ENCODE measurements around the gene MMP21.
A peak's percentile ranks its signal among the peaks of the same experiment; 100 is the strongest.

The MMP21 gene

GRCh38 chr10:125775491-125776106 is at the start of gene MMP21:
Gene MMP21 (minus strand): TSS chr10:125775821. CDS start chr10:125775821, 0 bp downstream.
- TF ChIP-seq CTCF (IDR thresholded peaks at IDR 0.05; ENCODE audit: low read depth, low read length), result no peak
- no peak for DNase-seq (ENCODE audit: low read depth in 2 of 2)
- H3K4me3 ChIP-seq (replicated peaks in 1 of 2; ENCODE audit: low read depth in 2 of 2, low read length in 2 of 2), result no peak within 1 kb of the TSS

GRCh38 chr10:125824736-125825135 is 49.1 kb upstream of the MMP21 start:
- DNase-seq (ENCODE audit: low read depth in 2 of 2), result peak in 1 of 2 donors; percentile 39
- TF ChIP-seq CTCF (IDR thresholded peaks at IDR 0.05; ENCODE audit: low read depth, low read length), result no peak
- H3K4me3 ChIP-seq (replicated peaks in 1 of 2; ENCODE audit: low read depth in 2 of 2, low read length in 2 of 2), result peak overlapping the region in 1 of 2 donors; percentile 96

- no peak for TF ChIP-seq CTCF (IDR thresholded peaks at IDR 0.05; ENCODE audit: low read depth, low read length)
- H3K4me3 ChIP-seq (replicated peaks in 1 of 2; ENCODE audit: low read depth in 2 of 2, low read length in 2 of 2), result peak overlapping the region; percentile 85 to 96
- DNase-seq (ENCODE audit: low read depth in 2 of 2), result peak; percentile 4 to 12
Measured at GRCh38 chr10:125823663-125824251, 48.1 kb upstream of the MMP21 start.

GRCh38 chr10:125822878-125823662 is 47.4 kb upstream of the MMP21 start, which contains the start of the genes BCCIP and UROS:
Gene BCCIP (plus strand): TSS chr10:125823546. CDS start chr10:125823558, 12 bp downstream.
Gene UROS (minus strand): TSS chr10:125823258. CDS start chr10:125816499, 6,759 bp downstream.
- no peak for TF ChIP-seq CTCF (IDR thresholded peaks at IDR 0.05; ENCODE audit: low read depth, low read length)
- DNase-seq (ENCODE audit: low read depth in 2 of 2), result peak; percentile 93 to 94
- H3K4me3 ChIP-seq (replicated peaks in 1 of 2; ENCODE audit: low read depth in 2 of 2, low read length in 2 of 2), result peak within 1 kb of the TSS; percentile 85 to 96

GRCh38 chr10:125820701-125821100 is 45.1 kb upstream of the MMP21 start:
- TF ChIP-seq CTCF (IDR thresholded peaks at IDR 0.05; ENCODE audit: low read depth, low read length), result no peak
- no peak for DNase-seq (ENCODE audit: low read depth in 2 of 2)
- no peak overlapping the region for H3K4me3 ChIP-seq (replicated peaks in 1 of 2; ENCODE audit: low read depth in 2 of 2, low read length in 2 of 2)

- H3K4me3 ChIP-seq (replicated peaks in 1 of 2; ENCODE audit: low read depth in 2 of 2, low read length in 2 of 2), result no peak overlapping the region
- no peak for DNase-seq (ENCODE audit: low read depth in 2 of 2)
- TF ChIP-seq CTCF (IDR thresholded peaks at IDR 0.05; ENCODE audit: low read depth, low read length), result no peak
Measured at GRCh38 chr10:125817337-125817946, 41.8 kb upstream of the MMP21 start.

All from cardiac fibroblast (primary cell).